Measurements from ENCODE around the gene PAX8. TPM values are rescaled to one million over a fixed set of nuclear protein-coding genes. Genes with fewer than 3 reads are reported as not detected.
A peak's percentile ranks its signal among the peaks of the same experiment; 100 is the strongest.

Gene PAX8
- total and polyA plus RNA-seq, 2 of the 13 experiments (the other 11 are each of a cell fraction or from before 2014, with no cell fraction given), result 1.5 to 8.8 TPM

GRCh38 chr2:113173542-113174375, 105.0 kb downstream of the PAX8 start, which contains the start of gene PSD4 (continued):
- TF ChIP-seq ZBTB34 (CRISPR knock-in tag; IDR thresholded peaks at IDR 0.05), result no peak
- TF ChIP-seq SOX13 (IDR thresholded peaks at IDR 0.05), result no peak
- TF ChIP-seq SOX13 (CRISPR knock-in tag; conservative IDR thresholded peaks at IDR 0.05 in 1 of 2, IDR thresholded peaks at IDR 0.05 in 1 of 2), result 0 out of 4 replicates have a peak, but pooled peaks of 1 of the 2 experiments have one; percentile 2
- 0 out of 2 replicates have a peak, but pooled peaks have one; percentile 17 for TF ChIP-seq BORCS8-MEF2B (CRISPR knock-in tag; IDR thresholded peaks at IDR 0.05)
- TF ChIP-seq DRAP1 (CRISPR knock-in tag; IDR thresholded peaks at IDR 0.05), result no peak
- 0 out of 2 replicates have a peak, but pooled peaks have one; percentile 39 for TF ChIP-seq HIVEP1 (CRISPR knock-in tag; IDR thresholded peaks at IDR 0.05)
- TF ChIP-seq NFKBIZ (CRISPR knock-in tag; IDR thresholded peaks at IDR 0.05), result no peak
- no peak for TF ChIP-seq ZNF75D (CRISPR knock-in tag; IDR thresholded peaks at IDR 0.05; ENCODE audit: borderline replicate concordance)
- TF ChIP-seq ZNF574 (CRISPR knock-in tag; IDR thresholded peaks at IDR 0.05), result peak; percentile 31; the same call in 1 of the 2 replicates
- TF ChIP-seq ZXDC (CRISPR knock-in tag; IDR thresholded peaks at IDR 0.05), result no peak
- peak; percentile 77 for TF ChIP-seq GABPB1 (CRISPR knock-in tag; IDR thresholded peaks at IDR 0.05)
- no peak for TF ChIP-seq ARID3A (IDR thresholded peaks at IDR 0.05; ENCODE audit: low read depth, low read length)
- TF ChIP-seq KDM6A (CRISPR knock-in tag; IDR thresholded peaks at IDR 0.05; ENCODE audit: low read depth), result no peak
- peak; percentile 86 for TF ChIP-seq ZNF687 (CRISPR knock-in tag; IDR thresholded peaks at IDR 0.05)
